B cell (primary cell): ENCODE measurements around the gene PEPD. TPM values are rescaled to one million over a fixed set of nuclear protein-coding genes. Genes with fewer than 3 reads are reported as not detected.

Experiments used
- ATAC-seq: fragments of 200-7000 bp; cut with Tn5 transposase; one replicate; pipeline ENCODE4 v1.10.0; 2021; ENCODE audit warnings: low read depth, mild to moderate bottlenecking, moderate number of reproducible peaks, moderate library complexity
- CTCF ChIA-PET: fragments of 350-600 bp; sonication (Branson Sonifier 250); formaldehyde crosslinking; loops from one replicate; lab custom pipeline; 2021; ENCODE audit warnings: antibody characterized with exemption, inconsistent platforms; lab: Charles Lee
- POLR2A ChIA-PET: fragments of 350-600 bp; sonication (Branson Sonifier 250); formaldehyde crosslinking; loops from one replicate; lab custom pipeline; 2021; ENCODE audit warnings: antibody characterized with exemption; lab: Charles Lee
- DNase-seq: peaks from one replicate; pipeline ENCODE4 v3.0.0; 2013
- H2AFZ ChIP-seq: 2 replicates; pipeline ENCODE4 v1.6.1; 2012; ENCODE audit warnings: mild to moderate bottlenecking, low read depth, low read length; ENCODE audit not compliant: insufficient read depth, poor library complexity, severe bottlenecking
- H3K27ac ChIP-seq, 2 donors: 1 replicate in 1 of 2; 2 replicates in 1 of 2; pipeline ENCODE4 v1.5.1; 2012 to 2013; ENCODE audit warnings: low read length in 2 of 2, mild to moderate bottlenecking in 2 of 2, moderate library complexity in 1 of 2
- H3K27me3 ChIP-seq, 4 experiments: fragments of 200-600 bp in 1 of 4; sonication (generic) in 1 of 4; replicated peaks in 1 of 4; 1 replicate in 2 of 4; 2 replicates in 2 of 4; pipeline versions ENCODE4 v1.6.1 to v1.7.0; 2013 to 2016; ENCODE audit warnings: low read length in 3 of 4, mild to moderate bottlenecking in 2 of 4, mixed read lengths in 1 of 4, moderate library complexity in 1 of 4; ENCODE audit not compliant: insufficient read depth in 4 of 4, control insufficient read depth in 3 of 4; ENCODE audit errors: control extremely low read depth in 1 of 4
- H3K36me3 ChIP-seq, 2 experiments: replicated peaks in 1 of 2; 1 replicate in 1 of 2; 2 replicates in 1 of 2; pipeline versions ENCODE4 v1.6.1 to v1.7.1; 2013; ENCODE audit warnings: low read length in 1 of 2; ENCODE audit not compliant: insufficient read depth in 2 of 2, control insufficient read depth in 1 of 2; ENCODE audit errors: control extremely low read depth in 1 of 2, extremely low read depth in 1 of 2
- H3K4me1 ChIP-seq, 2 donors: fragments of 200-600 bp in 1 of 2; sonication (generic) in 1 of 2; 1 replicate in 1 of 2; 2 replicates in 1 of 2; pipeline versions ENCODE4 v1.5.1 to v1.6.1; 2013 to 2017; ENCODE audit warnings: low read length in 2 of 2; ENCODE audit not compliant: control insufficient read depth in 2 of 2, insufficient read depth in 2 of 2
- H3K4me2 ChIP-seq: replicated peaks from 2 replicates; pipeline ENCODE3; 2012; ENCODE audit warnings: mild to moderate bottlenecking, low read depth, low read length; ENCODE audit not compliant: poor library complexity, severe bottlenecking
- H3K4me3 ChIP-seq, 5 experiments: fragments of 200-600 bp in 1 of 5; sonication (generic) in 1 of 5; 1 replicate in 3 of 5; 2 replicates in 2 of 5; pipeline versions ENCODE4 v1.5.1 to v1.7.0; 2011 to 2016; ENCODE audit warnings: low read length in 4 of 5, mild to moderate bottlenecking in 4 of 5, low read depth in 2 of 5, control low read depth in 1 of 5, moderate library complexity in 1 of 5; ENCODE audit not compliant: insufficient read depth in 1 of 5; ENCODE audit errors: control extremely low read depth in 1 of 5, extremely low read depth in 1 of 5
- H3K79me2 ChIP-seq: fragments of 200-600 bp; sonication (generic); one replicate; pipeline ENCODE4 v1.6.0; 2016; ENCODE audit warnings: low read length; ENCODE audit not compliant: control insufficient read depth, insufficient read depth
- H3K9ac ChIP-seq: fragments of 200-600 bp; sonication (generic); 2 replicates; pipeline ENCODE4 v1.6.1; 2017; ENCODE audit warnings: mild to moderate bottlenecking, low read length, moderate library complexity
- H3K9me3 ChIP-seq, 3 donors: one replicate each; pipeline versions ENCODE4 v1.6.1 to v1.7.1; 2013; ENCODE audit warnings: low read length in 2 of 3; ENCODE audit not compliant: control insufficient read depth in 2 of 3, insufficient read depth in 1 of 3; ENCODE audit errors: control extremely low read depth in 1 of 3
- H4K20me1 ChIP-seq: 2 replicates; pipeline ENCODE4 v1.6.0; 2012; ENCODE audit warnings: mild to moderate bottlenecking, low read length; ENCODE audit not compliant: insufficient read depth, control insufficient read depth, poor library complexity, severe bottlenecking
- H3K27ac Mint-ChIP-seq: one replicate; pipeline ENCODE4 v1.8.0; 2021; ENCODE audit warnings: mixed read lengths
- H3K27me3 Mint-ChIP-seq: one replicate; pipeline ENCODE4 v1.8.0; 2021; ENCODE audit warnings: mixed read lengths
- H3K4me1 Mint-ChIP-seq: one replicate; pipeline ENCODE4 v1.8.0; 2021; ENCODE audit warnings: mixed read lengths
- H3K4me3 Mint-ChIP-seq: one replicate; pipeline ENCODE4 v1.8.0; 2021; ENCODE audit warnings: mixed read lengths
- H3K9me3 Mint-ChIP-seq: one replicate; pipeline ENCODE4 v1.8.0; 2022; ENCODE audit warnings: mixed read lengths; ENCODE audit not compliant: insufficient read depth
- CTCF ChIP-seq: fragments of 200-600 bp; IDR thresholded peaks from one replicate; pipeline ENCODE4 v1.8.0; 2022; ENCODE audit warnings: antibody characterized with exemption, mild to moderate bottlenecking
- EZH2 ChIP-seq: IDR thresholded peaks from 2 replicates; pipeline ENCODE4 v1.6.1; 2012; ENCODE audit warnings: borderline replicate concordance, low read depth, mild to moderate bottlenecking, moderate library complexity, low read length; ENCODE audit not compliant: insufficient read depth, poor library complexity, severe bottlenecking
- WGBS: methylation state at CpG from one replicate; pipeline ENCODE4 v1.1.5; 2013; ENCODE audit warnings: missing lambda C conversion rate; ENCODE audit not compliant: insufficient coverage; 5-methylcytosine and 5-hydroxymethylcytosine counted together
- intact Hi-C: fragments of 100-400 bp; cut with micrococcal nuclease; formaldehyde crosslinking; loops from one replicate; pipeline ENCODE4 v1.10.0; 2022
- polyA plus RNA-seq: library from polyadenylated mRNA; depleted of rRNA; stranded (reverse); fragments of >200 nt; gene quantifications from 2 replicates; pipeline ENCODE4 v1.2.3, GENCODE V29; 2012
- total RNA-seq, 2 donors: library from RNA; stranded (reverse); fragments of 120-200 nt in 1 of 2; gene quantifications; 1 replicate in 1 of 2; 2 replicates in 1 of 2; pipeline versions ENCODE4 v1.2.3 to v1.2.4, GENCODE V29; 2013 to 2022

The PEPD gene
- total and polyA plus RNA-seq, 2 donors (not counting 1 experiment from before 2014, with no cell fraction given): 36.4 to 42.7 TPM

GRCh38 chr19:33435706-33436359 lies 85.8 kb downstream of the PEPD start:
- Histone ChIP-seq H3K4me2 (no peak overlapping the region), H3K9ac (no peak overlapping the region), H3K27ac (no peak overlapping the region), H2AFZ (no peak overlapping the region), H3K4me3 (no peak overlapping the region), H3K27me3 (no peaks in the 10 kb centered on the region), H3K4me1 (no peaks in the 10 kb centered on the region), H3K79me2 (no peaks in the 10 kb centered on the region), H3K9me3 (no peaks in the 10 kb centered on the region), H4K20me1 (no peaks in the 10 kb centered on the region), H3K36me3 (no peaks in the 10 kb centered on the region)
- TF ChIP-seq EZH2 (no peak), CTCF (no peak)
- no peaks in the 10 kb centered on the region for H3K4me1 Mint-ChIP-seq
- H3K27me3 Mint-ChIP-seq: no peaks in the 10 kb centered on the region
- DNase-seq (no peak), ATAC-seq (no peak)
- H3K4me3 Mint-ChIP-seq: no peak overlapping the region
- POLR2A ChIA-PET: no interaction called here
- H3K9me3 Mint-ChIP-seq: no peaks in the 10 kb centered on the region
- CTCF ChIA-PET: no interaction called here
- H3K27ac Mint-ChIP-seq: no peak overlapping the region
- 97% methylated on average over 10 of the region's 11 CpGs for WGBS
- intact Hi-C loops: no loop called here

- Histone ChIP-seq H3K4me1 (no peaks in the 10 kb centered on the region), H3K27ac (no peak overlapping the region), H3K9me3 (no peaks in the 10 kb centered on the region), H3K79me2 (no peaks in the 10 kb centered on the region), H2AFZ (no peak overlapping the region), H3K36me3 (no peaks in the 10 kb centered on the region), H3K4me2 (no peak overlapping the region), H4K20me1 (no peaks in the 10 kb centered on the region), H3K4me3 (no peak overlapping the region), H3K9ac (no peak overlapping the region), H3K27me3 (no peaks in the 10 kb centered on the region)
- no peaks in the 10 kb centered on the region for H3K27me3 Mint-ChIP-seq
- intact Hi-C loops: no loop called here
- 90% methylated on average over 23 of the region's 28 CpGs for WGBS
- H3K27ac Mint-ChIP-seq: no peak overlapping the region
- no peak for TF ChIP-seq CTCF
- no peak for TF ChIP-seq EZH2
- no peaks in the 10 kb centered on the region for H3K9me3 Mint-ChIP-seq
- CTCF ChIA-PET: no interaction called here
- no peak for DNase-seq
- POLR2A ChIA-PET: no interaction called here
- peaks cover 2% of the 10 kb centered on the region for H3K4me1 Mint-ChIP-seq
- H3K4me3 Mint-ChIP-seq: no peak overlapping the region
- no peak for ATAC-seq
Measured at GRCh38 chr19:33434886-33435705, 86.5 kb downstream of the PEPD start.
